HepG2 (cell line): ENCODE results near the gene SETD1A. TPM values are rescaled to one million over a fixed set of nuclear protein-coding genes. Genes with fewer than 3 reads are reported as not detected.

Source experiments
- CEBPG ChIP-seq: IDR thresholded peaks from 2 replicates; pipeline ENCODE4 v1.6.1; 2016
- HMG20A ChIP-seq: IDR thresholded peaks from 2 replicates; pipeline ENCODE4 v1.6.1; 2016; ENCODE audit warnings: borderline replicate concordance
- HNRNPK ChIP-seq: fragments of 200-400 bp; formaldehyde crosslinking; IDR thresholded peaks from 2 replicates; pipeline ENCODE4 v1.6.1; 2018; ENCODE audit warnings: low read length, low read depth, moderate library complexity, mild to moderate bottlenecking; ENCODE audit not compliant: poor library complexity, severe bottlenecking
- JDP2 ChIP-seq: sonication (generic); formaldehyde crosslinking; IDR thresholded peaks from 2 replicates; pipeline ENCODE4 v1.8.1; 2022; ENCODE audit warnings: missing genetic modification reagents, borderline replicate concordance
- NFE2L2 ChIP-seq: fragments of 150-350 bp; IDR thresholded peaks from 2 replicates; pipeline ENCODE4 v1.6.1; 2014; ENCODE audit warnings: low read length
- TEAD3 ChIP-seq: optimal IDR thresholded peaks from 2 replicates; pipeline ENCODE3; 2016; ENCODE audit warnings: borderline replicate concordance
- XBP1 ChIP-seq: sonication (generic); formaldehyde crosslinking; IDR thresholded peaks from 2 replicates; pipeline ENCODE4 v1.5.0; 2020; ENCODE audit warnings: missing genetic modification reagents
- ZNF124 ChIP-seq: sonication (generic); formaldehyde crosslinking; IDR thresholded peaks from 2 replicates; pipeline ENCODE4 v1.4.0; 2020; ENCODE audit warnings: missing genetic modification reagents
- ZNF75D ChIP-seq: sonication (generic); formaldehyde crosslinking; IDR thresholded peaks from 2 replicates; pipeline ENCODE4 v1.8.1; 2023; ENCODE audit warnings: missing genetic modification reagents, mild to moderate bottlenecking, borderline replicate concordance
- polyA plus RNA-seq, 8 experiments: library from polyadenylated mRNA; depleted of rRNA in 3 of 8; stranded (reverse) in 7 of 8; unstranded in 1 of 8; fragments of >200 nt; fragmentation: Illumina TruSeq in 4 of 8; extraction: Trizol in 4 of 8; gene quantifications; 2 replicates each; pipeline versions ENCODE4 v1.2.1 to v1.2.3, GENCODE V29; 2011 to 2016; ENCODE audit warnings: low read depth in 4 of 8, missing spikeins in 1 of 8, mixed read lengths in 1 of 8; ENCODE audit not compliant: insufficient read depth in 1 of 8
- total RNA-seq, 5 experiments: library from RNA; depleted of rRNA; stranded (reverse); fragments of >200 nt; fragmentation: Illumina TruSeq; extraction: Trizol; gene quantifications; 2 replicates each; pipeline ENCODE4 v1.2.3, GENCODE V29; 2016; ENCODE audit warnings: low read depth in 1 of 5
- TF ChIP-seq, protein P1 (sequence below): sonication (generic); formaldehyde crosslinking; IDR thresholded peaks from 2 replicates; pipeline ENCODE4 v1.4.0; 2020; ENCODE audit warnings: missing genetic modification reagents
- TF ChIP-seq, protein P2 (sequence below): sonication (generic); formaldehyde crosslinking; IDR thresholded peaks from 2 replicates; pipeline ENCODE4 v1.5.1; 2020; ENCODE audit warnings: mild to moderate bottlenecking, missing genetic modification reagents

Gene SETD1A
- total and polyA plus RNA-seq, 2 of the 13 experiments (the other 11 are each of a cell fraction or from before 2014, with no cell fraction given) = 3.8 to 5.6 TPM

DNA sequence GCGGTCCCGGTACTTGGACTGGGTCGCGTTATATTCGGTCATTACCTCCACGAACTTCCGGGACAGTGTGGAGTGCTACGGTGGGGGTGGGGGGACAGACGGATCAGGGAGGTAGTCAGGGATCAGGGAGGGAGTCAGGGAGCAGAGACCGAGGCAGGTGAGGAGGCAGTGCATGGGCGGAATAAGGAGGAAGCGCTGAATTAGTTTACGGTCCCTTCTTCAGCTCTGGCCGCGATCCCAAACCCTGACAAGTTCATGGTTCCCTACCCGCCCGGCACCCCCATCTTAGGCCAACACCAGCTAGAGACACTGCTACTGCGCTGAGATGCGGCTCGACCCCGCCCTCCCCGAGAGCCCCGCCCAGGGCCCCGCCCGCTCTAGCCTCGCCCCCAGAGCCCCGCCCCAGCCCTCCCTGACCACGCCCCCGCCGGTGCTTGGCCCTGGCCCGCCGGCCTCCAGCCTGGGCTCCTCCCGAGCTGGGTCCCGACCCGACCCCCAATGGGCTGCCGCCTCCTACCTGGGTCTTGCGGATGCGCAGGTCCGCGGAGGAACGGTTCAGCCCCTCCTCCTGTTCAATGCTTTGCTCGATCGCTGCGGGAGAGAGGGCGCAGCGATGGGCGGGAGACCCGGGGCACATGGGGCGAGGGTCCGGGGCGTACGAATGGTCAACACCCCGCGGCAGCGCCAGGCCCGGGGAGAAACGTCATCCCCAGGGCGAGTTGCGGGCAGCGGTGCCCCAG is 39.6 kb downstream of the SETD1A start (continued):
- TF ChIP-seq, protein P1, sequence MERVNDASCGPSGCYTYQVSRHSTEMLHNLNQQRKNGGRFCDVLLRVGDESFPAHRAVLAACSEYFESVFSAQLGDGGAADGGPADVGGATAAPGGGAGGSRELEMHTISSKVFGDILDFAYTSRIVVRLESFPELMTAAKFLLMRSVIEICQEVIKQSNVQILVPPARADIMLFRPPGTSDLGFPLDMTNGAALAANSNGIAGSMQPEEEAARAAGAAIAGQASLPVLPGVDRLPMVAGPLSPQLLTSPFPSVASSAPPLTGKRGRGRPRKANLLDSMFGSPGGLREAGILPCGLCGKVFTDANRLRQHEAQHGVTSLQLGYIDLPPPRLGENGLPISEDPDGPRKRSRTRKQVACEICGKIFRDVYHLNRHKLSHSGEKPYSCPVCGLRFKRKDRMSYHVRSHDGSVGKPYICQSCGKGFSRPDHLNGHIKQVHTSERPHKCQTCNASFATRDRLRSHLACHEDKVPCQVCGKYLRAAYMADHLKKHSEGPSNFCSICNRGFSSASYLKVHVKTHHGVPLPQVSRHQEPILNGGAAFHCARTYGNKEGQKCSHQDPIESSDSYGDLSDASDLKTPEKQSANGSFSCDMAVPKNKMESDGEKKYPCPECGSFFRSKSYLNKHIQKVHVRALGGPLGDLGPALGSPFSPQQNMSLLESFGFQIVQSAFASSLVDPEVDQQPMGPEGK (CRISPR knock-in tag) = peak; percentile 94
- TF ChIP-seq, protein P2, sequence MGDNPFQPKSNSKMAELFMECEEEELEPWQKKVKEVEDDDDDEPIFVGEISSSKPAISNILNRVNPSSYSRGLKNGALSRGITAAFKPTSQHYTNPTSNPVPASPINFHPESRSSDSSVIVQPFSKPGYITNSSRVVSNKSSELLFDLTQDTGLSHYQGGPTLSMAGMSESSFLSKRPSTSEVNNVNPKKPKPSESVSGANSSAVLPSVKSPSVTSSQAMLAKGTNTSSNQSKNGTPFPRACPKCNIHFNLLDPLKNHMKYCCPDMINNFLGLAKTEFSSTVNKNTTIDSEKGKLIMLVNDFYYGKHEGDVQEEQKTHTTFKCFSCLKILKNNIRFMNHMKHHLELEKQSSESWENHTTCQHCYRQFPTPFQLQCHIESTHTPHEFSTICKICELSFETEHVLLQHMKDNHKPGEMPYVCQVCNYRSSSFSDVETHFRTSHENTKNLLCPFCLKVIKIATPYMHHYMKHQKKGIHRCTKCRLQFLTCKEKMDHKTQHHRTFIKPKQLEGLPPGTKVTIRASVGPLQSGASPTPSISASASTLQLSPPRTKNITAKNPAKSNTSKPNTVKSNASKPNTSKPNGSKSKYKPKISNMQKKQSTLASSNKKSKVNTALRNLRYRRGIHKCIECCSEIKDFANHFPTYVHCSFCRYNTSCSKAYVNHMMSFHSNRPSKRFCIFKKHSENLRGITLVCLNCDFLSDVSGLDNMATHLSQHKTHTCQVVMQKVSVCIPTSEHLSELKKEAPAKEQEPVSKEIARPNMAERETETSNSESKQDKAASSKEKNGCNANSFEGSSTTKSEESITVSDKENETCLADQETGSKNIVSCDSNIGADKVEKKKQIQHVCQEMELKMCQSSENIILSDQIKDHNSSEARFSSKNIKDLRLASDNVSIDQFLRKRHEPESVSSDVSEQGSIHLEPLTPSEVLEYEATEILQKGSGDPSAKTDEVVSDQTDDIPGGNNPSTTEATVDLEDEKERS = no peak
- TF ChIP-seq TEAD3 (CRISPR knock-in tag) = peak; percentile 19
- TF ChIP-seq XBP1 (CRISPR knock-in tag) = no peak
- TF ChIP-seq CEBPG (CRISPR knock-in tag) = peak; percentile 2; the same call in 1 of the 2 replicates
- no peak for TF ChIP-seq HMG20A (CRISPR knock-in tag)
- no peak for TF ChIP-seq HNRNPK
- no peak for TF ChIP-seq JDP2
- TF ChIP-seq ZNF75D (CRISPR knock-in tag) = no peak
- TF ChIP-seq ZNF124 (CRISPR knock-in tag) = no peak
- TF ChIP-seq NFE2L2 = no peak
